Body of pancreas (tissue), 4 donors: ENCODE results near the gene EIF1AX.

Experiments
- POLR2A ChIP-seq, 3 donors: fragments of 450-650 bp; IDR thresholded peaks; one replicate each; pipeline ENCODE4 v1.6.1; 2016; ENCODE audit warnings: antibody characterized with exemption in 3 of 3, mild to moderate bottlenecking in 2 of 3
- TF ChIP-seq, protein P1 (sequence below), 7 experiments: fragments of 450-650 bp in 4 of 7; fragments of 200-600 bp in 3 of 7; sonication (generic) in 3 of 7; IDR thresholded peaks; one replicate each; pipeline ENCODE4 v1.5.1; 2016 to 2019; ENCODE audit warnings: antibody characterized with exemption in 7 of 7

DNA sequence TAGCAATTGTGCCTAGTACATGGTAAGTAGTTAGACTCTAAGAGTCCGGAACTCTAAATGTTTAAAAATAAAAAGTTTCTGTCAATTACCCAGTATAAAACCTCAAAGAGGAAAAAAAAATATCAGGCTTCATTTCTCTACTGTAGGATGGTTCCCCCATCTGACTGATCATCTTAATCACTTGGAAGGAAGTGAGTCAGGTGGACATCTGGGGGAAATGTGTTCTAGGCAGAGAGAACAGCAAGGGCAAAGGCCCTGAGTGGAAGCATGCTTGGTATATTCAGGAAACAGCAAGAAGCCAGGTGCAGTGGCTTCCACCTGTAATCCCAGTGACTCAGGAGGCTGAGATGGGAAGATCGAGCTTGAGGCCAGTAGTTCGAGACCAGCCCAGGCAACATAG, 2.9 kb upstream of the EIF1AX start:
- TF ChIP-seq, protein P1, sequence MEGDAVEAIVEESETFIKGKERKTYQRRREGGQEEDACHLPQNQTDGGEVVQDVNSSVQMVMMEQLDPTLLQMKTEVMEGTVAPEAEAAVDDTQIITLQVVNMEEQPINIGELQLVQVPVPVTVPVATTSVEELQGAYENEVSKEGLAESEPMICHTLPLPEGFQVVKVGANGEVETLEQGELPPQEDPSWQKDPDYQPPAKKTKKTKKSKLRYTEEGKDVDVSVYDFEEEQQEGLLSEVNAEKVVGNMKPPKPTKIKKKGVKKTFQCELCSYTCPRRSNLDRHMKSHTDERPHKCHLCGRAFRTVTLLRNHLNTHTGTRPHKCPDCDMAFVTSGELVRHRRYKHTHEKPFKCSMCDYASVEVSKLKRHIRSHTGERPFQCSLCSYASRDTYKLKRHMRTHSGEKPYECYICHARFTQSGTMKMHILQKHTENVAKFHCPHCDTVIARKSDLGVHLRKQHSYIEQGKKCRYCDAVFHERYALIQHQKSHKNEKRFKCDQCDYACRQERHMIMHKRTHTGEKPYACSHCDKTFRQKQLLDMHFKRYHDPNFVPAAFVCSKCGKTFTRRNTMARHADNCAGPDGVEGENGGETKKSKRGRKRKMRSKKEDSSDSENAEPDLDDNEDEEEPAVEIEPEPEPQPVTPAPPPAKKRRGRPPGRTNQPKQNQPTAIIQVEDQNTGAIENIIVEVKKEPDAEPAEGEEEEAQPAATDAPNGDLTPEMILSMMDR (IDR thresholded peaks at IDR 0.05): no peak
- TF ChIP-seq POLR2A (IDR thresholded peaks at IDR 0.05): no peak
